B cell (primary cell): ENCODE data around the gene SFSWAP. TPM values are rescaled to one million over a fixed set of nuclear protein-coding genes. Genes with fewer than 3 reads are reported as not detected.
A peak's percentile ranks its signal among the peaks of the same experiment; 100 is the strongest.

Source experiments
- ATAC-seq: fragments of 200-7000 bp; cut with Tn5 transposase; one replicate; pipeline ENCODE4 v1.10.0; 2021; ENCODE audit warnings: low read depth, mild to moderate bottlenecking, moderate number of reproducible peaks, moderate library complexity
- CTCF ChIA-PET: fragments of 350-600 bp; sonication (Branson Sonifier 250); formaldehyde crosslinking; loops from one replicate; lab custom pipeline; 2021; ENCODE audit warnings: antibody characterized with exemption, inconsistent platforms; lab: Charles Lee
- POLR2A ChIA-PET: fragments of 350-600 bp; sonication (Branson Sonifier 250); formaldehyde crosslinking; loops from one replicate; lab custom pipeline; 2021; ENCODE audit warnings: antibody characterized with exemption; lab: Charles Lee
- DNase-seq: peaks from one replicate; pipeline ENCODE4 v3.0.0; 2013
- H2AFZ ChIP-seq: 2 replicates; pipeline ENCODE4 v1.6.1; 2012; ENCODE audit warnings: mild to moderate bottlenecking, low read depth, low read length; ENCODE audit not compliant: insufficient read depth, poor library complexity, severe bottlenecking
- H3K27ac ChIP-seq, 2 donors: 1 replicate in 1 of 2; 2 replicates in 1 of 2; pipeline ENCODE4 v1.5.1; 2012 to 2013; ENCODE audit warnings: low read length in 2 of 2, mild to moderate bottlenecking in 2 of 2, moderate library complexity in 1 of 2
- H3K27me3 ChIP-seq, 4 experiments: fragments of 200-600 bp in 1 of 4; sonication (generic) in 1 of 4; replicated peaks in 1 of 4; 1 replicate in 2 of 4; 2 replicates in 2 of 4; pipeline versions ENCODE4 v1.6.1 to v1.7.0; 2013 to 2016; ENCODE audit warnings: low read length in 3 of 4, mild to moderate bottlenecking in 2 of 4, mixed read lengths in 1 of 4, moderate library complexity in 1 of 4; ENCODE audit not compliant: insufficient read depth in 4 of 4, control insufficient read depth in 3 of 4; ENCODE audit errors: control extremely low read depth in 1 of 4
- H3K36me3 ChIP-seq, 2 experiments: replicated peaks in 1 of 2; 1 replicate in 1 of 2; 2 replicates in 1 of 2; pipeline versions ENCODE4 v1.6.1 to v1.7.1; 2013; ENCODE audit warnings: low read length in 1 of 2; ENCODE audit not compliant: insufficient read depth in 2 of 2, control insufficient read depth in 1 of 2; ENCODE audit errors: control extremely low read depth in 1 of 2, extremely low read depth in 1 of 2
- H3K4me1 ChIP-seq, 2 donors: fragments of 200-600 bp in 1 of 2; sonication (generic) in 1 of 2; 1 replicate in 1 of 2; 2 replicates in 1 of 2; pipeline versions ENCODE4 v1.5.1 to v1.6.1; 2013 to 2017; ENCODE audit warnings: low read length in 2 of 2; ENCODE audit not compliant: control insufficient read depth in 2 of 2, insufficient read depth in 2 of 2
- H3K4me2 ChIP-seq: replicated peaks from 2 replicates; pipeline ENCODE3; 2012; ENCODE audit warnings: mild to moderate bottlenecking, low read depth, low read length; ENCODE audit not compliant: poor library complexity, severe bottlenecking
- H3K4me3 ChIP-seq, 5 experiments: fragments of 200-600 bp in 1 of 5; sonication (generic) in 1 of 5; 1 replicate in 3 of 5; 2 replicates in 2 of 5; pipeline versions ENCODE4 v1.5.1 to v1.7.0; 2011 to 2016; ENCODE audit warnings: low read length in 4 of 5, mild to moderate bottlenecking in 4 of 5, low read depth in 2 of 5, control low read depth in 1 of 5, moderate library complexity in 1 of 5; ENCODE audit not compliant: insufficient read depth in 1 of 5; ENCODE audit errors: control extremely low read depth in 1 of 5, extremely low read depth in 1 of 5
- H3K79me2 ChIP-seq: fragments of 200-600 bp; sonication (generic); one replicate; pipeline ENCODE4 v1.6.0; 2016; ENCODE audit warnings: low read length; ENCODE audit not compliant: control insufficient read depth, insufficient read depth
- H3K9ac ChIP-seq: fragments of 200-600 bp; sonication (generic); 2 replicates; pipeline ENCODE4 v1.6.1; 2017; ENCODE audit warnings: mild to moderate bottlenecking, low read length, moderate library complexity
- H3K9me3 ChIP-seq, 3 donors: one replicate each; pipeline versions ENCODE4 v1.6.1 to v1.7.1; 2013; ENCODE audit warnings: low read length in 2 of 3; ENCODE audit not compliant: control insufficient read depth in 2 of 3, insufficient read depth in 1 of 3; ENCODE audit errors: control extremely low read depth in 1 of 3
- H4K20me1 ChIP-seq: 2 replicates; pipeline ENCODE4 v1.6.0; 2012; ENCODE audit warnings: mild to moderate bottlenecking, low read length; ENCODE audit not compliant: insufficient read depth, control insufficient read depth, poor library complexity, severe bottlenecking
- H3K27ac Mint-ChIP-seq: one replicate; pipeline ENCODE4 v1.8.0; 2021; ENCODE audit warnings: mixed read lengths
- H3K27me3 Mint-ChIP-seq: one replicate; pipeline ENCODE4 v1.8.0; 2021; ENCODE audit warnings: mixed read lengths
- H3K4me1 Mint-ChIP-seq: one replicate; pipeline ENCODE4 v1.8.0; 2021; ENCODE audit warnings: mixed read lengths
- H3K4me3 Mint-ChIP-seq: one replicate; pipeline ENCODE4 v1.8.0; 2021; ENCODE audit warnings: mixed read lengths
- H3K9me3 Mint-ChIP-seq: one replicate; pipeline ENCODE4 v1.8.0; 2022; ENCODE audit warnings: mixed read lengths; ENCODE audit not compliant: insufficient read depth
- EZH2 ChIP-seq: IDR thresholded peaks from 2 replicates; pipeline ENCODE4 v1.6.1; 2012; ENCODE audit warnings: borderline replicate concordance, low read depth, mild to moderate bottlenecking, moderate library complexity, low read length; ENCODE audit not compliant: insufficient read depth, poor library complexity, severe bottlenecking
- WGBS: methylation state at CpG from one replicate; pipeline ENCODE4 v1.1.5; 2013; ENCODE audit warnings: missing lambda C conversion rate; ENCODE audit not compliant: insufficient coverage; 5-methylcytosine and 5-hydroxymethylcytosine counted together
- intact Hi-C: fragments of 100-400 bp; cut with micrococcal nuclease; formaldehyde crosslinking; loops from one replicate; pipeline ENCODE4 v1.10.0; 2022
- polyA plus RNA-seq: library from polyadenylated mRNA; depleted of rRNA; stranded (reverse); fragments of >200 nt; gene quantifications from 2 replicates; pipeline ENCODE4 v1.2.3, GENCODE V29; 2012
- total RNA-seq, 2 donors: library from RNA; stranded (reverse); fragments of 120-200 nt in 1 of 2; gene quantifications; 1 replicate in 1 of 2; 2 replicates in 1 of 2; pipeline versions ENCODE4 v1.2.3 to v1.2.4, GENCODE V29; 2013 to 2022
- TF ChIP-seq, protein P1 (sequence below): fragments of 200-600 bp; IDR thresholded peaks from one replicate; pipeline ENCODE4 v1.8.0; 2022; ENCODE audit warnings: antibody characterized with exemption, mild to moderate bottlenecking

SFSWAP gene
- total and polyA plus RNA-seq, 2 donors (not counting 1 experiment from before 2014, with no cell fraction given): 69.3 to 122 TPM

DNA sequence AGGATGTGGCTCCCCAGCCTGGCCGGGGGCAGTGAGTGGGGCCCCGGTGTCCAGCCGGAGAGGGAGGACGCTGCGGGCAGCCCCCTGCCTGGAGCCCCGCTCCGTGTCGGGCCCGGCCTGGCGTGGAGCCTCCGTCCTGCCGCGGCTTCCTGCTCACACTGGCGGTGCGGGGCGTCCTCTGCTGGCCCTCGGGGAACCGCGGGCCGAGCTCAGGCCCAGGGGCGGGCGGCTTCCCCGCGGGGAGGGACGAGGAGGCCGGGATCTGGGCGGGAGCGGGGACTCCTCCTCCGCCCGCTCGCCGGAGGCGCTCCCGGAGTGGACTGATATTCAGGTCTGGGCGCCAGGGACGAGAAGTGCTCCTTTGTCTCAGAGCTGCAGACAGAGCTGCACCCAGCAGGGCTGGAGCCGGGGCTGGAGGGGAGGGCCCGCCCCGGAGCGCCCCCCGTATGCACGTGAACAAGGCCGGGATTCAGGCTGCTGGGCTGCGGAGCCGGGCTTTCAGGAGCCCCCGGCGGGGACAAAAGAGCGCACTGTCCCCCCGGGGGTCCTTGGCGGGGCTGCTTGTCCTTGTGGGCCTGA, 119.5 kb downstream of the SFSWAP start:
- H3K27ac Mint-ChIP-seq: peak overlapping the region; percentile 20
- WGBS: 1% methylated on average over 50 of the region's 50 CpGs
- Histone ChIP-seq H3K4me2 (peak overlapping the region; percentile 97), H3K4me1 (peaks cover 26 to 31% of the 10 kb centered on the region in 2 donors), H3K36me3 (no peaks in the 10 kb centered on the region), H3K9me3 (peaks cover 0 to 4% (median 0%) of the 10 kb centered on the region in 3 donors), H3K27me3 (peaks cover 0 to 17% (median 8%) of the 10 kb centered on the region in 4 experiments), H3K4me3 (peak overlapping the region in 4 of 5 experiments; percentile 60 to 75 (median 67)), H3K9ac (peak overlapping the region; percentile 69), H3K79me2 (peaks cover 34% of the 10 kb centered on the region), H3K27ac (no peak overlapping the region), H4K20me1 (peaks cover 56% of the 10 kb centered on the region), H2AFZ (peak overlapping the region; percentile 66)
- no peaks in the 10 kb centered on the region for H3K9me3 Mint-ChIP-seq
- POLR2A ChIA-PET: interaction anchor here (0.6 to 0.8 kb wide), 4 partner anchors 118 to 227 kb away, joined by 3 to 9 read pairs (median 4); no protein-coding TSS in a partner anchor
- DNase-seq (peak; percentile 76), ATAC-seq (peak; percentile 46)
- CTCF ChIA-PET: interaction anchor here (0.8 to 3.9 kb wide), 14 partner anchors 13 to 914 kb away, joined by 3 to 32 read pairs (median 4); partner anchors contain the start of gene EP400
- peaks cover 14% of the 10 kb centered on the region for H3K27me3 Mint-ChIP-seq
- peak overlapping the region; percentile 79 for H3K4me3 Mint-ChIP-seq
- TF ChIP-seq, protein P1, sequence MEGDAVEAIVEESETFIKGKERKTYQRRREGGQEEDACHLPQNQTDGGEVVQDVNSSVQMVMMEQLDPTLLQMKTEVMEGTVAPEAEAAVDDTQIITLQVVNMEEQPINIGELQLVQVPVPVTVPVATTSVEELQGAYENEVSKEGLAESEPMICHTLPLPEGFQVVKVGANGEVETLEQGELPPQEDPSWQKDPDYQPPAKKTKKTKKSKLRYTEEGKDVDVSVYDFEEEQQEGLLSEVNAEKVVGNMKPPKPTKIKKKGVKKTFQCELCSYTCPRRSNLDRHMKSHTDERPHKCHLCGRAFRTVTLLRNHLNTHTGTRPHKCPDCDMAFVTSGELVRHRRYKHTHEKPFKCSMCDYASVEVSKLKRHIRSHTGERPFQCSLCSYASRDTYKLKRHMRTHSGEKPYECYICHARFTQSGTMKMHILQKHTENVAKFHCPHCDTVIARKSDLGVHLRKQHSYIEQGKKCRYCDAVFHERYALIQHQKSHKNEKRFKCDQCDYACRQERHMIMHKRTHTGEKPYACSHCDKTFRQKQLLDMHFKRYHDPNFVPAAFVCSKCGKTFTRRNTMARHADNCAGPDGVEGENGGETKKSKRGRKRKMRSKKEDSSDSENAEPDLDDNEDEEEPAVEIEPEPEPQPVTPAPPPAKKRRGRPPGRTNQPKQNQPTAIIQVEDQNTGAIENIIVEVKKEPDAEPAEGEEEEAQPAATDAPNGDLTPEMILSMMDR: peak; percentile 69
- no peak for TF ChIP-seq EZH2
- H3K4me1 Mint-ChIP-seq: peaks cover 33% of the 10 kb centered on the region
- intact Hi-C loops: loop anchor here (1.0 to 10.0 kb wide), 2 partner anchors 75 to 226 kb away; no protein-coding TSS in a partner anchor
